Kidney glomerular epithelial cell (primary cell): ENCODE measurements around the gene PDE4B.

Source experiments
- DNase-seq: peaks from one replicate; lab custom pipeline; 2025; lab: John Stamatoyannopoulos, UW

Gene PDE4B

DNA sequence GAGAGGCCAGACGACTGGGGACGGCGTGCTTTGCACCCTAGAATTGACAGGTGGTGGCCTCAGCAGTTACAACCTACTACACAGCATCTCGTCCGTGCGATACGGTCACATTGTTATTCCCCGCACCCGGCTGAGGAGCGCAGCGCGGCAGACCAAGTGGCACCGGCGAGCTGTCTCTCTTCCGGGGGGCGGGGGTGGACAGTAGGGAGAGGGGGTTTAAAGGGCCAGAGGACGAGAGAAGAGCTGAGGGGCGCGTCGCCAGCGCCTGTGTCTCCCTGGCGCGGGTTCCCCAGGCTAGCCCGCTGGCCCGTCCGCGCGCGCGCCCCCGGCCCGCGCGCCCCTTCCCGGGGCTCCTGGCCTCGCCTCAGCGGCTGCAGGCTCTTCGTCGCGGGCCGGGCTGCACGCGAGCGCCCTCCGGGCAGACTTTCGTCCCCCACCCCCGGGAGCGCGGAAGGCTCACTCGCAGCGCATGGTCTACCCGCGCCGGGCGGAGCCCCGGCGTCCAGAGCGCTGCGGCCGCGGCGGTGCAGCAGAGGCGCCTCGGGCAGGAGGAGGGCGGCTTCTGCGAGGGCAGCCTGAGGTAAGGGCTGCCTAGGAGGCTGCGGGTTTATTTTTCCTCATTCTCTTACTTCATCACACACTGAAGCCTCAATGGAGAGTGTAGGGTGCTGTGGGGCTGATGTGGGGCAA, at the start of gene PDE4B:
Gene PDE4B (plus strand): TSS at position 227 of the 690 bp plus-strand sequence.
- DNase-seq: no peak

DNA sequence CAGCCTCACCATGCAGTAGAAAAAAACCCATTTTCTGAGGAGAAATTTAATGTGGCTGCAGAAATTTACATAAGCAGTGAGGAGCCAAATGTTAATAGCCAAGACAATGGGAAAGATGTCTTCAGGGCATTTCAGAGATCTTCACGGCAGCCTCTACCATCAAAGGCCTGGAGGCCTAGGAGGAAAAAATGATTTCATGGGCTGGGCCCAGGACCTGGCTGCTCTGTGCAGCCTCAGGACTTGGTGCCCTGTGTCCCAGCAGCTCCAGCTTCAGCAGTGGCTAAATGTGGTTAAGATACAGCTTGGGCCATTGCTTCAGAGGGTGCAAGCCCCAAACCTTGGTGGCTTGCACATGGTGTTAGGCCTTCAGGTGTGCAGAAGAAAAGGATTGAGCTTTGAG, 48.0 kb upstream of the PDE4B start:
- no peak for DNase-seq

GRCh38 chr1:65751961-65752360, 40.7 kb upstream of the PDE4B start:
- DNase-seq: no peak

DNA sequence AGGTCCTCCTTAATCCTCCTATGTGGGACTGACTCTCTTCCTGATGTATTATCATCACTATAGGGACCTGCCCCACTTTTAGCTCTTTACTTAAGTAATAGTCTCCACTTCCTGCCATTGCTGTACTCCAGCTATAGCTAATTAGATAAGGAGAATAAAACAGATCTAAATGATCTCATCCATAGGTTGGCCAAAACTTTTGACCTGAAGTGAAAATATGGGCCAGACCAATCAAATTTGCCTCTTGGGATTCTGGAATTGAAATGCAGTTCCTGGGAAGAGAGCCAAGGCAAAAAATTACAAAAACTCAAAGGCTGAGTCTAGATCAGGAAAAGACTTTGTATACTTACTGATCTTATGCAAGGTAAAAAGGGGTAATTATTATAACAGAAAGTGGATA, 36.1 kb upstream of the PDE4B start:
- no peak for DNase-seq

DNA sequence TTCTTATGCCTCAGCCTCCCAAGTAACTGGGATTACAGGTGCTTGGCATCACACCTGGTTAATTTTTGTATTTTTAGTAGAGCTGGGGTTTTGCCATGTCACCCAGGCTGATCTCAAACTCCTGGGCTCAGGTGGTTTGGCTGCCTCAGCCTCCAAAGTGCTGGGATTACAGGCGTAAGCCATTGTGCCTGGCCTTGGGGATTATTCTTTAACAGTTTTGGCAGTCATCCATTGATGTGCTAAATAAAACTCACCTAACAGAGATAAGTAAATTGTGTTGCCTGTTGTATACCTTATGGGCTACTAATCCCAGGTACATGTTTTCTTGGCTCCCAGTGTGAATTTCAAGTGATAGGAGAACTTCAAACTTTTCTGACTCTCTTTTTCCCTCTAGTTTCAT, 35.2 kb upstream of the PDE4B start:
- no peak for DNase-seq

- DNase-seq: no peak
Observed at GRCh38 chr1:65758128-65758527, 34.6 kb upstream of the PDE4B start.

- no peak for DNase-seq
Observed at GRCh38 chr1:65759516-65759915, 33.2 kb upstream of the PDE4B start.

- no peak for DNase-seq
Observed at GRCh38 chr1:65762081-65762862, 30.4 kb upstream of the PDE4B start.

DNA sequence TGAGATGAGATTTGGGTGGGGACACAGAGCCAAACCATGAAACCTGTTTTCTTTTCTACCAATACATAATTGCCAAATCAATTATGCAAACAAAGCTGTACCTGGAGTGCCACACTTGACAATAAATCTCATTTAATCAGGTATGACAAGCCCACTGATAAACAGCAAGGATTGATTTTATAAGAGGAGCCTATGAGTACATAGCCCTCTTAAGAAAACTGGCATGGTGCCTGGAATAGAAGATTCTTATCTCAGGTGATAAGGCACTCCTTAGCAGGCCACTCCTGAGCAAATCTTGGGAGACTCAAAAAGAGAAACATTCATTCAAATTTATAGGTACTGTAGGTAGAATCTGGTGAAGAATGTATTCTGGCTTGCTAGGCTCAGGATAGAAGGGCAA, 28.6 kb upstream of the PDE4B start:
- no peak for DNase-seq

GRCh38 chr1:65765631-65766030, 27.1 kb upstream of the PDE4B start:
- no peak for DNase-seq

GRCh38 chr1:65769636-65770035, 23.1 kb upstream of the PDE4B start:
- DNase-seq: no peak

DNA sequence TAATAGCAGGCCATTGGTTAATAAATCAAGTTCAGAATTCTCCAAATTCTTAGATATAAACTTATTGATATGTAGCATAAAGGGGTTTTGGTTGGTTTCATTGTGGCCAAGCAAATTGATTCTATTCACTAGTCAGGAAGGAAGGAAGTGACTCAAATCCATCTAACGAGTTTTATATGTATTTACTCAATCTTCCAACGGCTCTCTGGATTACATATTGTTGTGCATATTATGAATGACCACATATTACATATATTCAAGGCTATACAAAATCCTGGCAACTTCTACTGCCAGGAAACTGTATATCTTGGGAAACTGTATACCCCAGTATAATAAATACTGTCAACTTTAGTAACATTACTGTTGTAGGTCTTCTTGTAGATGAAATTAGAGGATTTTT, 20.1 kb upstream of the PDE4B start:
- DNase-seq: no peak

DNA sequence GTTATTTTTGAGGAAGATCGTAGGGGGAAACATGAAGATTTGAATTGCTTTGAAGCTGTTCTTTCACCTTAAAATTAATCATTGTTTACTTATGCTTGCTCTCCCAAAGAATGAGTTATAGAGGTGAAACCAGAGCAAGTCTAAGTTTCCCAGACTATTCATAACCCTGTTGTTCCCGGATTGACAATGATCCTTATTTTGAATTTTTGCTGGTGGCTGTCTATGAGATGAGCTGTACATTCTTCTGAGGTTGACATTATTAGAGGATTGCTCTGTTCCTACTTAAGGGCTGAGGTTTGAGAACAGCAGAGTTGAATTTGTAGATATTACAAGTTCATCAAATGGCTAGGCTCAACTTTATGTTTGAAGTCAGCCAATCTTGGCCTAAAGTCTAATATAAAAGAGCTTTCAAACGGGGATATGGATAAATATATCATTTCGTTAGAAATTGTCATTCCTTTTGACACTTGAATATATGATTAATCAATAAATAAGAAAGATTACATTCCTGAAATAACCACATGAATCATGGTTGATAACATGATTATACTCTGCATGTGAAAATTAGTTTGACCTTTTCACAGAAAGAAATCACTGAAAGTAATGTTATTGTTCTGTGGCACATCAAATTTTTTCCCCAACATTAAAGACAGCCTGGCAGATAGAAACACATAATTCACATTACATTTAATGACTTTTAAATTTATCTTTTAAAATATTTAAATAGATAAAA, 19.1 kb upstream of the PDE4B start:
- peak; percentile 40 for DNase-seq

DNA sequence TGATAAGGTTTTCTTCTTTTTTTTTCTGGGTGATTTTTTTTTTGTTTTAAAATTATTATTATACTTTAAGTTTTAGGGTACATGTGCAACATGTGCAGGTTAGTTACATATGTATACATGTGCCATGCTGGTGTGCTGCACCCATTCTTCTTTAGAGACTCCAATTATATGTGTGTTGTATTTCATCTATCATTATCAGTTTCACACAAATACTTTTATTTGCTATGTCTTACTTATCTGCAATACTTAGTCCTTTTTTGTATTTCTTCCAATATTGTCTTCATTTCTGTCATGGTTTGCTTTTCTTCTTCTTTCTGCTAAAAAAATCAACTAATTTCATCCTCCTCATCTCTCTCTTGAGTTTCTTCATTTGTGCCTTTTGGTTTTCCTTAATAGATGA, 3.9 kb upstream of the PDE4B start:
- no peak for DNase-seq

DNA sequence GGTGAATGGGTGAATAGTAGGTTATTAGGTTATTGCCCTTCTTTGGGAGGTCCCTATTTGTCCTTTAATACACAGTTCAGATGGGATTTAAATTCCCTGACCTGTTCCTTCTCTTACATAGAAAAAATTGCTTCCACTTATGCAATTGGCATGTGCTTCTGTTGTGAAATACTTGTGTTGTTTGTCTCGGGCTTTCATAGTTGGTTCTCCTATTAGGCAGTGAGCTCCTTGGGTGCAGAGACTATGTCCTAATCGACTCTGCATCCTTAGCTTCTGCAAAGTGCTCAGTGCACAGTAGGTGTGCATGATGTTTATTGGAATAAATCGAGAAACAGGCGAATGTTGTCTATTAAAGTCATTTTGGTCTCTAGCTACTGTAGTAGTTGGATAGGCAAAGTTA, 1.3 kb upstream of the PDE4B start:
- DNase-seq: no peak

- DNase-seq: no peak
Observed at GRCh38 chr1:65791801-65792668, 660 bp upstream of the PDE4B start.

- no peak for DNase-seq
Observed at GRCh38 chr1:65793359-65793732, 651 bp downstream of the PDE4B start.

DNA sequence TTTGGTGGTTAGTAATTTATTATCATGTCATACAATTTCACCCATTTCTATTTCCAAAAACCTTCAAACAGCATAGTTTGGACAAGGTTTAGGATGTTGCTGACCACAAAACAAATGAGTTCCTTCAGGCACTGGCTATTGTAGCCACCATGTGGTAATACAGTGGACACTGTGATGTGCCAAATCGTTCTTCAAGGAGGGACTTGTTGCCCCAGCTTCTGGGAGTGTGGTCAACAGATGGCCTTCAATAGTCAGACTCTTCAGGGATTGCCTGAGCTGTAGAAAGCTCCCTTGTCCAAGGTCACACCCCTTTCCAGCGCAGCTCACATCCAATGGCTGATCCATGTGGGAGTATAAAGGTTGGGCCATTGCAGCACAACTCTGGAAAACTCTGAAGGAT, 2.6 kb downstream of the PDE4B start:
- no peak for DNase-seq

DNA sequence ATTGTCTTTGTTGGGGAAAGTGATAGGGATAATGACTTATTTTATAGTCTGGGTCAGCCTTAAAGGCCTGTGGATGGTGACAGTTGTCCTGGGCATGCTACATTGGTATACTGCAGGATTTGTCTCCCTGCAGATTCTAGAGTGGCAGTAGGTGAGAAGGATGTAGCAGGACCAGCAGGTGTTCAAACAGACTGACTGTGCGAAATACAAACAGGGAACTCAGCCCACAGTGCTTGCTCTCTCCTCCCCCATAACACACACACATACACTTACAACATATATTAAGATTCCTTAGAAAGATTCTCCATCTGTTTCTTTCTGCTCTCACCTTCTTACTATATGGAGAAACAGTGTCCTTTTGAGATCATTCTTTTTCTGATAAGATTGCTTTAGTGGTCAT, 6.9 kb downstream of the PDE4B start:
- no peak for DNase-seq

DNA sequence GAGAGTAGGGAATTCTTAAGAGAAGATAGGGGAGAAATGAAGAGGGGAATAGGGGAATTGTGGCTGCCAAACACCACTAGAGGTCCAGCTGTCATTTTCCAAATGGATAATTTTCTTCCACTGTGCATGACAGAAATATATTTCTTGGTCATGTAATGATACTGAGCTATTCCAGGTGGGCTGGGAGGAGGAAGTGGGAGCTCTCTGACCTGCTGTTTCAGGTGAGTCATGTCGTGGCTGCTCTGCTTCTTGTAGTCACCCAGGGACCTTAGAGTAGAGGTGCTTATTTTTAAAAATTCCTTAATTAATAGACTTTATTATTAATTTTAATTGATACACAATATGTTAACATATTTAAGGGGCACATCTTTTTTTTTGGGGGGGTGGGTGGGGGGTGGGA, 11.9 kb downstream of the PDE4B start:
- DNase-seq: no peak

- peak; percentile 22 for DNase-seq
Observed at GRCh38 chr1:65812065-65812464, 19.4 kb downstream of the PDE4B start.

- no peak for DNase-seq
Observed at GRCh38 chr1:65813956-65814355, 21.3 kb downstream of the PDE4B start.
